GM23248 (cell line): ENCODE measurements around the gene VSIG8.

Experiments
- EZH2 ChIP-seq: fragments of 200-600 bp; sonication (generic); IDR thresholded peaks from 2 replicates; pipeline ENCODE4 v1.6.1; 2018; ENCODE audit warnings: antibody characterized with exemption, mild to moderate bottlenecking; ENCODE audit not compliant: insufficient read depth, poor library complexity, severe bottlenecking
- EZH2phosphoT487 ChIP-seq: fragments of 200-600 bp; sonication (generic); IDR thresholded peaks from 2 replicates; pipeline ENCODE4 v1.6.1; 2018; ENCODE audit warnings: antibody characterized with exemption, moderate library complexity, mild to moderate bottlenecking, low read depth; ENCODE audit not compliant: insufficient read depth

GRCh38 chr1:159895286-159895685 is 32.8 kb upstream of the VSIG8 start:
- TF ChIP-seq EZH2, result no peak
- TF ChIP-seq EZH2phosphoT487, result no peak
